ENCODE measurements around the gene MRPL18.

GRCh38 chr6:159813781-159814180 lies 23.5 kb downstream of the MRPL18 start:
- TF ChIP-seq CTCF (IDR thresholded peaks at IDR 0.05; ENCODE audit: low read length) (no peak), EZH2phosphoT487 (IDR thresholded peaks at IDR 0.05; ENCODE audit: low read length) (no peak)

Measured in MM.1S (cell line).